Measurements from ENCODE around the gene PLCB4.
A peak's percentile ranks its signal among the peaks of the same experiment; 100 is the strongest.

The PLCB4 gene

DNA sequence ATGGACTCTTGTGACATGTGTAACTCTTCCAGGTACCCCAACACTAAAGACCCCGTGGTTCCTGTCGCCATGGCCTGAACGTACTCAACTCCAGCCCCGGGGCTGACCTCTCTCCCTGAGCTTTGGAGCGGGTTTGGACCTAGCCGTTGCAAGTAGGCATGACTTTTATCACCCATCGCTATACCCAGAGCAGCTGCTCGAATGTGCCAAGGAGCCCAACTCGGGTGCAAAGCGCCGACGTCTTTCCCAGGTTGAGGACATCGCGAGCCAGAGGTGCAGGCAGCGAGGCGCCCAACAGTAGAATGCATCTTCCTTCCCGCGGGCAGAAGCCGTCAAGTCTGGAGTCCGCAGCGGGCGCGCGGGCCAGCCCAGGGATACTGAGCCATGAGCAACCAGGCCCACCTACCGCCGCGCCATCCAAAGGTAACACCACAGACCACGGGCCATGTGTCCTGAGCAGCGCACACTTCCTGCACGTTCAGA is 439.9 kb downstream of the PLCB4 start:
- no peak for DNase-seq (ENCODE audit: low spot score)
- H3K27ac ChIP-seq, result no peak overlapping the region

DNA sequence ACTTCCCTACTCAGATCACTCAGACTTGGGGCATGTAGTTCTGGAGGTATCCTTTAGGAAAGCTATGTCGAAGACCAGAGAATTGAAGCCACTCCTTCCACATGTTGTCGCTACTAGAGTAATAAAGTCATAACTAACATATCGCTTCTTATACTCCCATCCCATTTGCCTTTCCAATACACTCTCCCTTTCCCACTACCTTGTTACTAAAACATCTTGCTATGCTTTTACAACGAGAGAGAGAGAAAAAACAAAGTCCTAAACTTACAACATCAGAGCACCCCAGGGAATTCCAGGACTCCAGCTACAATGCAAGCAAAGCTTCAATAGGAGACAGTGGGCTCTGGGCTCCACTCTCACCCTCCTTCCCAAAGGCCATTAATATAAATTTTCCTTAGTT is 440.4 kb downstream of the PLCB4 start:
- TF ChIP-seq, protein P1, sequence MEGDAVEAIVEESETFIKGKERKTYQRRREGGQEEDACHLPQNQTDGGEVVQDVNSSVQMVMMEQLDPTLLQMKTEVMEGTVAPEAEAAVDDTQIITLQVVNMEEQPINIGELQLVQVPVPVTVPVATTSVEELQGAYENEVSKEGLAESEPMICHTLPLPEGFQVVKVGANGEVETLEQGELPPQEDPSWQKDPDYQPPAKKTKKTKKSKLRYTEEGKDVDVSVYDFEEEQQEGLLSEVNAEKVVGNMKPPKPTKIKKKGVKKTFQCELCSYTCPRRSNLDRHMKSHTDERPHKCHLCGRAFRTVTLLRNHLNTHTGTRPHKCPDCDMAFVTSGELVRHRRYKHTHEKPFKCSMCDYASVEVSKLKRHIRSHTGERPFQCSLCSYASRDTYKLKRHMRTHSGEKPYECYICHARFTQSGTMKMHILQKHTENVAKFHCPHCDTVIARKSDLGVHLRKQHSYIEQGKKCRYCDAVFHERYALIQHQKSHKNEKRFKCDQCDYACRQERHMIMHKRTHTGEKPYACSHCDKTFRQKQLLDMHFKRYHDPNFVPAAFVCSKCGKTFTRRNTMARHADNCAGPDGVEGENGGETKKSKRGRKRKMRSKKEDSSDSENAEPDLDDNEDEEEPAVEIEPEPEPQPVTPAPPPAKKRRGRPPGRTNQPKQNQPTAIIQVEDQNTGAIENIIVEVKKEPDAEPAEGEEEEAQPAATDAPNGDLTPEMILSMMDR (IDR thresholded peaks at IDR 0.05), result no peak
- Histone ChIP-seq H3K4me3 (no peak overlapping the region), H3K27ac (no peak overlapping the region)
- no peak for DNase-seq (ENCODE audit: low spot score)

More for the DNA sequence above, 439.9 kb downstream of the PLCB4 start:
- TF ChIP-seq, protein P1 (IDR thresholded peaks at IDR 0.05), result no peak
- no peak overlapping the region for H3K4me3 ChIP-seq

DNA sequence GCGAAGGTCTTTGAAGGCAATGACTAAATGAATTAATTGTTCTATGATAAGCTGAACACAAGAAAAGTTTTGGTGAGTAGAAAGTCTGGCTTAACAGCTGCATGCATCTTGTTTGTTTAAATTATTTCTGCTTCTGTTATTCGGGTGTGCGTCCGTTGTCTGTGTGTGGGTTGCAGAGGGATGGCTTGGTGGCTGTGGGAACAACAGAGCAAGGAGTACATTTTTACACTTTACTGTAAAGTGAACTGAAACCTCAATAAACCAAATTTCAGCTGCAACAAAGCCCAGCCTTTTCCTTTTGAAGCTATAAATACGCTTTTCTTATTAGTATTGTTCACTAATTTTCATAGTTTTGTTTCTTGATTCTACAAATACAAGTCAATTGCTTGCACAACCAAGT is 442.0 kb downstream of the PLCB4 start:
- Histone ChIP-seq H3K4me3 (no peak overlapping the region), H3K27ac (no peak overlapping the region)
- TF ChIP-seq, protein P1 (IDR thresholded peaks at IDR 0.05), result no peak
- DNase-seq (ENCODE audit: low spot score), result no peak

DNA sequence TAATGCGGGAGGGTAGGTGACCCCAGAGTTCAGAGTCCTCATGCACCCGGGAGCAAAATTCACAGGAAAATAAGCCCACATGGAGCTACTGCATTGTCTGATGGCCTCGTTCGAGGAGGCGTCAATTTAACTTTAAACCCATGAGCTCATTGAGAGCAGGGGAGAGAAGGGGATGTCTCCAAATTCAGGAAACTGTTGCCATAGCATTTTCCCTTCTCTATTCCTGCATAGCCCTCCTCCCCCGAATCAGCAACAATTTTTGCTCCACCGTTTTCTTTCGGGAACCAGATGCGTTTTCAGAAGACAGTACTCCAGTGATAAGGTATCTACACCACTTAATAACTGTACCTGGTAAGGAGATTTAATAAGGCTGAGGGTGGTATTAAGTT is 445.2 kb downstream of the PLCB4 start:
- Histone ChIP-seq H3K27ac (no peak overlapping the region), H3K4me3 (peak overlapping the region; percentile 62)
- TF ChIP-seq, protein P1 (IDR thresholded peaks at IDR 0.05), result no peak
- no peak for DNase-seq (ENCODE audit: low spot score)

DNA sequence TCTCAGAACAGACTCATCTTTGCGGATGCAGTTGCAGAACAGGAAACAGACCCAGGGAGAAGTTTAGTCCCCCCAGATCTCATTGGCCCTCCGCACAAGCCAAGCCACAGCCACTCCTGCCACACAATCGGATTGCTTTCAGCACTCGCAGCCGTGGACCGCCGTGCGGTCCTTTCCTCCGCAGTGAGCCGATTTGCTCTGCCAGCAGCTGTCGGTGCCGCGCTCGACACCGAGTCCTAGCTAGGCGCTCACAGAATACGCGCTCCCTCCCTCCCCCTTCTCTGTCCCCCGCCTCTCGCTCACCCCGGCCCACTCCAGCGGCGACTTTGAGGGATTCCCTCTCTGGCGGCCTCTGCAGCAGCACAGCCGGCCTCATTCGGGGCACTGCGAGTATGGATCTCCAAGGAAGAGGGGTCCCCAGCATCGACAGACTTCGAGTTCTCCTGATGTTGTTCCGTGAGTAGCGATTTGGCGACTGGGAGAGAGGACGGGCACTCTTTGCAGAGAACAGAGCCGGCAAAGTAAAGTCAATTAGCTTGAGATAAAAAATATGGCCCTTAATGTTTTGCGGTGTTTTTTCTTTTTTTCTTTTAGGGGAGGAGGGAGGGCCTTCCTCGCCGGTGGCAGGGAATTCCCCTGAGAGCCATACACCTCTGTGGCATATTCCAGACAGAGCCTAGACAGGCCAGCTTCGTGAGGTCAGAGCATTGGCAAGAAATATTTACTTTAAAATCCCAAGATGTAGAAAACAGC is 445.8 kb downstream of the PLCB4 start, which contains the start of gene LAMP5:
Gene LAMP5, plus strand, starts transcription at position 130 of the 753 bp plus-strand sequence. Its CDS starts 263 bp downstream, at position 393.
- TF ChIP-seq, protein P1 (IDR thresholded peaks at IDR 0.05), result no peak
- no peak for DNase-seq (ENCODE audit: low spot score)
- Histone ChIP-seq H3K27ac (no peak within 1 kb of the TSS), H3K4me3 (peak within 1 kb of the TSS; percentile 62)

DNA sequence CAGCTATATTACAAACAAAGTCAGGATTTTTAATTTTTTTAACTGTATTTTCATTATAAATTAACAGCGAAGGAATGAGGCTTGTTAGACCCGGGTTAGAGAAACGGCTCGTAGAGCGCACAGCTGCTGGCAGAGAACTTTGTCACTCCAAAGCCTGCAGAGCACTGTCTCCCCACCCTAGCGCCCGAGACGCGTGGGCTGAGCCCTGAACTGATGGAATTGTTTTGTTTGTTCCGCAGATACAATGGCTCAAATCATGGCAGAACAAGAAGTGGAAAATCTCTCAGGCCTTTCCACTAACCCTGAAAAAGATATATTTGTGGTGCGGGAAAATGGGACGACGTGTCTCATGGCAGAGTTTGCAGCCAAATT is 446.3 kb downstream of the PLCB4 start:
- DNase-seq (ENCODE audit: low spot score), result no peak
- Histone ChIP-seq H3K27ac (no peak overlapping the region), H3K4me3 (peak overlapping the region; percentile 62)
- TF ChIP-seq, protein P1 (IDR thresholded peaks at IDR 0.05), result no peak

DNA sequence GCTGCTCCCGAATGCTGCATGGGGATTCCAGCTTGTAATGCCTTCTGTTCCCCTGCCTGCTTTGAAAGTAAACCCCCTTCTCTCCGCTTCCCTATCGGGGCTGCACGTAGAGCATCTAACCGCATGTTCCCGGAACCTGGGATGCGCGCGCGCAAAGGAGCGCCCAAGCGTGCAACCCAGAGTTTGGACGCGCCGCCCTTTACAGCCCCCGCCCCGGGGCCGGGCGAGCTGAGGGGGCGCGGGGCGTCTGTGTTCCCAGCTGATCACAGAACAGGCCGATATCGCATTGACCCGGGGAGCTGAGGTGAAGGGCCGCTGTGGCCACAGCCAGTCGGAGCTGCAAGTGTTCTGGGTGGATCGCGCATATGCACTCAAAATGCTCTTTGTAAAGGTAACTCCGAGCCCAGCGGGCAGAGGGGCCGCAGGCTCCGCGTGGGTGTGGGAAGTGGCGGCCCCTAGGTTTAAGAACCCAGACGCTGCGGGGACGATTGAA is 446.9 kb downstream of the PLCB4 start:
- Histone ChIP-seq H3K4me3 (peak overlapping the region; percentile 62), H3K27ac (no peak overlapping the region)
- no peak for DNase-seq (ENCODE audit: low spot score)
- TF ChIP-seq, protein P1 (IDR thresholded peaks at IDR 0.05), result no peak

Measured in coronary artery (tissue), 2 donors.